Natural killer cell treated with Interleukin-12 subunit alpha and Interleukin-12 subunit beta and Interleukin-15 and Interleukin-18, amount 100 ng/mL, for 72 hours (primary cell): ENCODE measurements around the gene TLCD3A. TPM values are rescaled to one million over a fixed set of nuclear protein-coding genes. Genes with fewer than 3 reads are reported as not detected.
"Not testable (repeated sequence)": the region's sequence is repeated elsewhere in the genome, so short reads cannot be mapped to it uniquely, and the experiment has no call there.

Source experiments
- ATAC-seq, 2 donors: fragments of 150-1000 bp; cut with Tn5 transposase in 1 of 2; sonication (Bioruptor Pico), chemical (Tn5 transposase) in 1 of 2; 2 replicates each; pipeline ENCODE4 v1.10.0; 2021
- DNase-seq: peaks from one replicate; pipeline ENCODE4 v3.0.0; 2022; ENCODE audit warnings: low spot score
- H3K27ac Mint-ChIP-seq, 2 donors: 1 replicate in 1 of 2; 2 replicates in 1 of 2; pipeline ENCODE4 v1.8.0; 2022; ENCODE audit warnings: mixed read lengths in 2 of 2, mild to moderate bottlenecking in 1 of 2, moderate library complexity in 1 of 2
- H3K27me3 Mint-ChIP-seq, 2 donors: 1 replicate in 1 of 2; 2 replicates in 1 of 2; pipeline ENCODE4 v1.8.0; 2022; ENCODE audit warnings: mixed read lengths in 2 of 2
- H3K36me3 Mint-ChIP-seq: one replicate; pipeline ENCODE4 v1.8.0; 2022; ENCODE audit warnings: mixed read lengths
- H3K4me1 Mint-ChIP-seq, 2 donors: 1 replicate in 1 of 2; 2 replicates in 1 of 2; pipeline ENCODE4 v1.8.0; 2022; ENCODE audit warnings: low read depth in 2 of 2, mixed read lengths in 2 of 2, mild to moderate bottlenecking in 1 of 2
- H3K4me3 Mint-ChIP-seq: one replicate; pipeline ENCODE4 v1.8.0; 2022; ENCODE audit warnings: mixed read lengths
- H3K9me3 Mint-ChIP-seq: 2 replicates; pipeline ENCODE4 v1.8.0; 2022; ENCODE audit warnings: mixed read lengths
- total RNA-seq, 2 donors: library from RNA; stranded (reverse); gene quantifications; one replicate each; pipeline ENCODE4 v1.2.3, GENCODE V29; 2022

The TLCD3A gene
- total RNA-seq, 2 donors from 2014 or later: 15.5 to 17.8 TPM

DNA sequence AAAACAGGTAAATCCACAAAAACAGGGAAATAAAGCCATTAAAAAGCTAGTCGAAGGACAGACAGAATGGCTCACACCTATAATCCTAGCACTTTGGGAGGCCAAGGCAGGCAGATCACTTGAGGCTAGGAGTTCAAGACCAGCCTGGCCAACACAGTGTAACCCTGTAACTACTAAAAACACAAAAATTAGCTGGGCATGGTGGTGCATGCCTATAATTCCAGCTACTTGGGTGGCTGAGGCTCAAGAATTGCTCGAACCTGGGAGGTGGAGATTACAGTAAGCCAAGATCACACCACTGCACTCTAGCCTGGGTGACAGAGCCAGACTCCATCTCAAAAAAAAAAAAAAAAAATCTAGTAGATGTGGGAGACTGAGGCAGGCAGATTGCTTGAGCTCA is 34.3 kb upstream of the TLCD3A start:
- not testable (repeated sequence) for ATAC-seq, H3K4me3 Mint-ChIP-seq, H3K27me3 Mint-ChIP-seq, H3K4me1 Mint-ChIP-seq, H3K9me3 Mint-ChIP-seq, H3K27ac Mint-ChIP-seq, DNase-seq
- H3K36me3 Mint-ChIP-seq: peaks cover 17% of the 10 kb centered on the region

DNA sequence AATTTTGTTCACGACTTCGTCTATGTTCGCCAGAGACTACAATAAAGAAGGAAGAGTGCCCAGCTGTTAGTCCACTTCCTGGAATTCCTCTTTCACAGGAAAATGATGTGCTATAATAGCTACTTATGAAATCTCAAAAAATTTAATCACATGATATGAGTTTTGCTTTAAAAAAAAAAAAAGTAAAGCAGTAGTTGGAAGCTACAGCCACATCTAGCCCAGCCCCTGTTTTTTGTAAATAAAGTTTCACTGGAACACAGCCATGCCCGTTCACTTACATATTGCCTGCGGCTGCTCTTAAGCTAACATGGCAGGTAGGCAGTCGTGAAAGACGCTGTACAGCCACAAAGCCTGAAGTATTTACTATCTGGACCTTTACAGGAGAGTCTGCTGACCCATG is 33.1 kb upstream of the TLCD3A start:
- H3K9me3 Mint-ChIP-seq: no peaks in the 10 kb centered on the region
- H3K4me3 Mint-ChIP-seq: no peak overlapping the region
- H3K27me3 Mint-ChIP-seq: no peaks in the 10 kb centered on the region
- H3K27ac Mint-ChIP-seq: no peak overlapping the region
- no peak for DNase-seq
- H3K4me1 Mint-ChIP-seq: peaks cover 0 to 6% of the 10 kb centered on the region in 2 donors
- H3K36me3 Mint-ChIP-seq: peaks cover 17% of the 10 kb centered on the region
- ATAC-seq: no peak

DNA sequence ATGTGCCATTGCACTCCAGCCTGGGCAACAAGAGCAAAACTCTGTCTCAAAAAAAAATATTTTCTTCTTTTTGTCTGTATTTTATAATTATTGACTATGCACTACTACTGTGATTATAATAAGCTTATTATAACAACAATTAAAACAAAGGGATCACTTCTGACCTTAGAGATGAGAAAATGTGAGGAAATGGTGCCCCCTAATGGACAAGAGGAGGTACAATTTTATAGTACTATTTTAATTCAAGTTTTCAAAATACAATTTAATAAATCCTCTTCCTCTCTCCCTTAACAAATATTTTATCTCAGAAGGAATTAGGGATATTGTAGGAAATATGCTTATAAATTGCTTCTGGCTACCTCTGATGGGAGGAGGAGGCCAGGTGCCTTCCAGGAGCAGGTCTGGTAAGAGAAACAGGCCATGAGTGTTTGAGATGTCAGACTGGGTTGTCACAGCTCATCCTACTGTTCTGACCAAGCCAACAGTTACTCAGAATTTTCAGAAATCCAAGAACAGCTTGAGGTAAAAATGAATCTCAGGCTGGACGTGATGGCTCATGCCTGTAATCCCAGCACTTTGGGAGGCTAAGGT is 31.8 kb upstream of the TLCD3A start:
- Mint-ChIP-seq H3K36me3 (peaks cover 9% of the 10 kb centered on the region), H3K4me1 (peaks cover 0 to 11% of the 10 kb centered on the region in 2 donors), H3K27me3 (no peaks in the 10 kb centered on the region), H3K9me3 (no peaks in the 10 kb centered on the region), H3K4me3 (no peak overlapping the region), H3K27ac (no peak overlapping the region)
- no peak for ATAC-seq
- DNase-seq: peak; percentile 68

GRCh38 chr17:703081-703875 is 29.1 kb upstream of the TLCD3A start:
- Mint-ChIP-seq H3K27ac (no peak overlapping the region), H3K9me3 (no peaks in the 10 kb centered on the region), H3K4me1 (peaks cover 0 to 20% of the 10 kb centered on the region in 2 donors), H3K4me3 (no peak overlapping the region), H3K36me3 (no peaks in the 10 kb centered on the region), H3K27me3 (no peaks in the 10 kb centered on the region)
- no peak for ATAC-seq
- DNase-seq: no peak

- Mint-ChIP-seq H3K4me3 (no peak overlapping the region), H3K27ac (peak overlapping the region in 1 of 2 donors; percentile 61), H3K36me3 (peaks cover 5% of the 10 kb centered on the region), H3K27me3 (no peaks in the 10 kb centered on the region), H3K9me3 (no peaks in the 10 kb centered on the region), H3K4me1 (peaks cover 5 to 21% of the 10 kb centered on the region in 2 donors)
- ATAC-seq (no peak), DNase-seq (no peak)
Measured at GRCh38 chr17:704111-704864, 28.1 kb upstream of the TLCD3A start.

DNA sequence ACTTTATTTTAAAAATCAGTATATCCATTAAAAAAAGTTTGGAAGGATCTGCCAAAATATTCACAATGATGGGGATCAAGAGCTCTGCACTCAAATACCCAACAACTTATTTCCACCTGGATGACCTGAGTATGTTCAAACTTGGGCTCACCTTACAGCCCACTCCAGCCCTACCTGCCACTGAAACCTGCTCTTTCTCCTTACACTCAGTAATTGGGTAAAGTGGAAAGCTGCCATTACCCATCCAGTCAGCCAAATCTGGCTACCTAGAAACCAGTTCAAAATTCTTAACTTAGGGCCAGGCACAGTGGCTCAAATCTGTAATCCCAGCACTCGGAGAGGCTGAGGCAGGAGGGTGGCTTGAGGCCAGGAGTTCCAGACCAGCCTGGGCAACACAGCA is 27.4 kb upstream of the TLCD3A start:
- no peak for ATAC-seq

DNA sequence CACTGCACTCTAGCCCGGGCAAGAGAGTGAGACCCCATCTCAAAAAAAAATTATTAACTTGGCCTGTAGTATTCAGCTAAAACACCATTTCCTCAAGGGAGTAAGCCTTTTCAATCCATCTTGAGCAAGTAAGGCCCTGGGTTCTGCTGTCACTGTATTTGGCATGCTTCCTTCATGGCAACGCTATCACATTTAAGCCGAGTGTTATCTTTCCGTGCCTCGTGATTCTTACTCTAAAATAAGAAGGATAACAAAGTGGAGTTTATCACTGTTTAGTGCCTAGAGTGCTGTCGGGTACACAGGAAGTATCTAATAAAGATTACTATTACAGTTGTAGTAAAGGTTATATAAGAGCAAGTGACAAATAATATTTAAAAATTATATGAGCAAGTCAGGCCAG is 26.5 kb upstream of the TLCD3A start:
- no peak overlapping the region for H3K4me3 Mint-ChIP-seq
- peaks cover 11% of the 10 kb centered on the region for H3K36me3 Mint-ChIP-seq
- H3K9me3 Mint-ChIP-seq: no peaks in the 10 kb centered on the region
- ATAC-seq: no peak
- no peaks in the 10 kb centered on the region for H3K27me3 Mint-ChIP-seq
- H3K4me1 Mint-ChIP-seq: peaks cover 10 to 25% of the 10 kb centered on the region in 2 donors
- no peak overlapping the region for H3K27ac Mint-ChIP-seq
- DNase-seq: no peak

More for the DNA sequence above, 27.4 kb upstream of the TLCD3A start:
- no peak overlapping the region for H3K4me3 Mint-ChIP-seq
- H3K27ac Mint-ChIP-seq: peak overlapping the region in 1 of 2 donors; percentile 61
- H3K4me1 Mint-ChIP-seq: peaks cover 10 to 25% of the 10 kb centered on the region in 2 donors
- peaks cover 11% of the 10 kb centered on the region for H3K36me3 Mint-ChIP-seq
- no peak for DNase-seq
- no peaks in the 10 kb centered on the region for H3K27me3 Mint-ChIP-seq
- no peaks in the 10 kb centered on the region for H3K9me3 Mint-ChIP-seq

- H3K27me3 Mint-ChIP-seq: no peaks in the 10 kb centered on the region
- peaks cover 11% of the 10 kb centered on the region for H3K36me3 Mint-ChIP-seq
- no peak overlapping the region for H3K4me3 Mint-ChIP-seq
- H3K27ac Mint-ChIP-seq: no peak overlapping the region
- no peak for ATAC-seq
- no peaks in the 10 kb centered on the region for H3K9me3 Mint-ChIP-seq
- DNase-seq: no peak
- H3K4me1 Mint-ChIP-seq: peaks cover 18 to 31% of the 10 kb centered on the region in 2 donors
Measured at GRCh38 chr17:708132-708531, 24.3 kb upstream of the TLCD3A start.

- Mint-ChIP-seq H3K27me3 (no peaks in the 10 kb centered on the region), H3K9me3 (no peaks in the 10 kb centered on the region), H3K27ac (no peak overlapping the region), H3K36me3 (no peaks in the 10 kb centered on the region), H3K4me3 (no peak overlapping the region), H3K4me1 (peaks cover 9 to 13% of the 10 kb centered on the region in 2 donors)
- DNase-seq (no peak), ATAC-seq (no peak)
Measured at GRCh38 chr17:718075-718474, 14.3 kb upstream of the TLCD3A start.

DNA sequence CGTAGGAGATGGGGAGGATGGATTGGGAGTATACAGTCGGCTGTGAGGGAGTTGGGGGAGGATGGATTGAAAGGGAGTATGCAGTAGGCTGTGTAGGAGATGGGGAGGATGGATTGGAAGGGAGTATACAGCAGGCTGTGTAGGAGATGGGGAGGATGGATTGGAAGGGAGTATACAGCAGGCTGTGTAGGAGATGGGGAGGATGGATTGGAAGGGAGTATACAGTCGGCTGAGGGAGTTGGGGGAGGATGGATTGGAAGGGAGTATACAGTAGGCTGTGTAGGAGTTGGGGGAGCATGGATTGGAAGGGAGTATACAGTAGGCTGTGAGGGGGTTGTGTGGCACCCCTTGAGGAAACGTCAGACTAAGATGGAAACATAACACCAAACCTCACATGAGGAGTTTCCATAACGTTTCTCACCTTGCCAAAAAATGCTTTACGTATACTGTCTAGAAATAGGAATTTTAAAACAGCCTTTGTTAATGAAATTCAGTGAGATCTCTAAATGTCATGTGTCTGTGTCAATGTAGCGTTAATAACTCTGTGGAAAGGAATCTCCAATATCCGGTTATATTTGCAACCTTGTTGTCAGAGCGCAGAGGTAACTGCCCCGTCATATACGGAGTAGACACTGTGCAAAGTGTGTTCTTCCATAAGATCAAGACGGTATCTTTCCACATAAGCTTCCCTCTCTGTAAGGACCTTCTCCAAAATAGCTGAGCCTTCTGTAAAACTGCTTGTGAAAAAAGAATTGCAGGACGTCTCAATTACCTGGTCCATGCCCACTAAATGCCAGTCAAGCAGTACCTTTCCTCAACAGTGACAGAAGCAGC is 11.5 kb upstream of the TLCD3A start:
- Mint-ChIP-seq H3K27ac (peak overlapping the region in 1 of 2 donors; percentile 23), H3K4me3 (no peak overlapping the region), H3K36me3 (no peaks in the 10 kb centered on the region), H3K27me3 (peaks cover 0 to 2% of the 10 kb centered on the region in 2 donors), H3K9me3 (no peaks in the 10 kb centered on the region), H3K4me1 (peaks cover 0 to 6% of the 10 kb centered on the region in 2 donors)
- ATAC-seq (no peak), DNase-seq (peak; percentile 54)

DNA sequence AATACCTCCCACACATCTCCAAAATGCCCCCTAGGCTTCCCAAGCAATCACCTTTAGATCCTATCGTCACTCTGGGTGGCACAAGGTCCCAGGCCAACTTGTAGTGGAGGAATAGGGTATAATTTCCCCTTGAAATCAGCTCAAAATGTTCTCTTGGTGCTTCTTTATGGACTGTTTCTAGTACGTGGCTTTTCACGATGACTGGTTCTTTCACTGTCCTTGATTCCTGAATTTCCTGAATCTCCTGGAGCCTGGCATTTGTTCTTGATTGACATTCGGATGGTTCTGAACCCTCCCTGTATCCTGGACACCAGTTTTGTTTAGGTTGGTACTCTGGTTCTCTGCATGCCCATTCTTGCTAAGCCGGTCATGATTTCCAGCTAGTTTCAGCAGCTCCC is 10.9 kb upstream of the TLCD3A start:
- Mint-ChIP-seq H3K27me3 (peaks cover 0 to 2% of the 10 kb centered on the region in 2 donors), H3K36me3 (no peaks in the 10 kb centered on the region), H3K4me3 (no peak overlapping the region), H3K9me3 (no peaks in the 10 kb centered on the region), H3K27ac (no peak overlapping the region), H3K4me1 (peaks cover 0 to 6% of the 10 kb centered on the region in 2 donors)
- ATAC-seq (no peak), DNase-seq (no peak)

GRCh38 chr17:725084-725483 is 7.3 kb upstream of the TLCD3A start:
- Mint-ChIP-seq H3K36me3 (no peaks in the 10 kb centered on the region), H3K9me3 (no peaks in the 10 kb centered on the region), H3K4me1 (no peaks in the 10 kb centered on the region), H3K4me3 (no peak overlapping the region), H3K27me3 (peaks cover 0 to 4% of the 10 kb centered on the region in 2 donors), H3K27ac (no peak overlapping the region)
- peak; percentile 26 for DNase-seq
- no peak for ATAC-seq

GRCh38 chr17:725746-726145 is 6.7 kb upstream of the TLCD3A start:
- no peaks in the 10 kb centered on the region for H3K9me3 Mint-ChIP-seq
- H3K4me3 Mint-ChIP-seq: no peak overlapping the region
- peaks cover 0 to 4% of the 10 kb centered on the region in 2 donors for H3K27me3 Mint-ChIP-seq
- H3K4me1 Mint-ChIP-seq: no peaks in the 10 kb centered on the region
- no peaks in the 10 kb centered on the region for H3K36me3 Mint-ChIP-seq
- ATAC-seq: no peak
- no peak overlapping the region for H3K27ac Mint-ChIP-seq
- DNase-seq: peak; percentile 25
